Stimulated activated CD4-positive, alpha-beta T cell treated with anti-CD3 and anti-CD28 coated beads, Interleukin-1b, Interleukin-23, amount 100 ng/mL, for 4 hours (primary cell): ENCODE data around the gene PFKFB1.

Experiments
- DNase-seq, 2 donors: peaks; one replicate each; pipeline ENCODE4 v3.0.0-alpha.2; 2020; ENCODE audit warnings: low read depth in 2 of 2

PFKFB1 gene

GRCh38 chrX:54922547-54922946 lies 71.4 kb downstream of the PFKFB1 start:
- no peak for DNase-seq

GRCh38 chrX:54921427-54922021 lies 72.5 kb downstream of the PFKFB1 start:
- peak; percentile 36 to 49 for DNase-seq

GRCh38 chrX:54920610-54921426 lies 73.2 kb downstream of the PFKFB1 start, which contains the start of gene TRO:
TSS of gene TRO (plus strand) at chrX:54920824. CDS start at chrX:54922247, 1,423 bp downstream.
- no peak for DNase-seq

- DNase-seq = no peak
Measured at GRCh38 chrX:54909941-54910340, 84.0 kb downstream of the PFKFB1 start.

DNA sequence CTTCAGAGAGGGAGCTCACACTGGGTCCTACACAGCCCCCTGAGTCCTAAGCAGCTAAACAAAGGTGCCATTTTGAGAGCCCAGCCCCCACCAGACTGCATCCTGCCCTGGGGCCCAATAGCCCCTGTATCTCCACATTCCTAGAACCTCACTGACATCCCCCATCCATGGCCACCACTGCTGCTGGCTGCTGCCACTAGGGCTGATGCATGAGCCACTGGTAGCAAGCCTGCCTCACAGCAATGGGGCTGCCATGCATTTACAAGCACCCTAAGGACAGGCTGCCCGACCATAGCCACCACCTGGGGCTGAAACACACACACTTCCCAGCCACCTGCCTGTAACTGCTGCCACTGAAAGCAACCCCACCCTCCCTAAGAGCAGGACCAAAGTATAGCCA lies 99.8 kb downstream of the PFKFB1 start:
- no peak for DNase-seq

DNA sequence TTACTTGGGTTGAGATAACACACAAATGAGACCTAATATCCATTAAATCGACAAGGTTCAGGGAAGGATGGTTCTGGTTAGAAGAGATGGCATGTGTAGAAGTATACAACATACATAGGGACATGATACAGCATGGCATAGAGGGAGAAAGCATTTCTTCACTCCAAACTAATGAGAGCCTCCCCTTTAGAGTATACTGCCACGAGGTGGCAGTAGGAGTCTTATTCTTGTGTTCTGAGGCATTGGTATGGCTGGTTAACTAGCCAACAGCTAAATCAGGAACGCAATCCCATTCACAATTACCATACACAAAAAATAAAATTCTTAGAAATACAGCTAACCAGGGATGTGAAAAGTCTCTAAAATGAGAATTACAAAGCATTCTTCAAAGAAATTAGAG lies 102.4 kb downstream of the PFKFB1 start:
- peak in 1 of 2 donors; percentile 20 for DNase-seq

GRCh38 chrX:54885740-54886139 lies 108.2 kb downstream of the PFKFB1 start:
- DNase-seq = no peak
